ENCODE data around the gene CFAP251.
A peak's percentile ranks its signal among the peaks of the same experiment; 100 is the strongest.

Gene CFAP251

DNA sequence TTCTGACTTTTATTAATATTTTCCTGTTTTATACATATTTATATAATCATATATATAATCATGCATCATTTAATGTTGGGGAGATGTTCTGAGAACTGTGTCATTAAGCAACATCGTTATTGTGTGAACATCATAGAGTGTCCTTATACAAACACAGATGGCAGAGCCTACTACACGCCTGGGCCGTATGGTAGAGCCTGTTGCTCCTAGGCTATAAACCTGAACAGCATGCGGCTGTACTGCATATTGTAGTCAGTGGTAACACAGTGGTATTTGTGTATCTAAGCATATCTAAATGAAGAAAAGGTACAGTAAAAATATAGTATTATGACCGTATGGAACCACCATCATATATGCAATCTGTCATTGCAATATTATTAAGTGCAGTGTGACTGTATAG, 58.6 kb downstream of the CFAP251 start:
- TF ChIP-seq, protein P1, sequence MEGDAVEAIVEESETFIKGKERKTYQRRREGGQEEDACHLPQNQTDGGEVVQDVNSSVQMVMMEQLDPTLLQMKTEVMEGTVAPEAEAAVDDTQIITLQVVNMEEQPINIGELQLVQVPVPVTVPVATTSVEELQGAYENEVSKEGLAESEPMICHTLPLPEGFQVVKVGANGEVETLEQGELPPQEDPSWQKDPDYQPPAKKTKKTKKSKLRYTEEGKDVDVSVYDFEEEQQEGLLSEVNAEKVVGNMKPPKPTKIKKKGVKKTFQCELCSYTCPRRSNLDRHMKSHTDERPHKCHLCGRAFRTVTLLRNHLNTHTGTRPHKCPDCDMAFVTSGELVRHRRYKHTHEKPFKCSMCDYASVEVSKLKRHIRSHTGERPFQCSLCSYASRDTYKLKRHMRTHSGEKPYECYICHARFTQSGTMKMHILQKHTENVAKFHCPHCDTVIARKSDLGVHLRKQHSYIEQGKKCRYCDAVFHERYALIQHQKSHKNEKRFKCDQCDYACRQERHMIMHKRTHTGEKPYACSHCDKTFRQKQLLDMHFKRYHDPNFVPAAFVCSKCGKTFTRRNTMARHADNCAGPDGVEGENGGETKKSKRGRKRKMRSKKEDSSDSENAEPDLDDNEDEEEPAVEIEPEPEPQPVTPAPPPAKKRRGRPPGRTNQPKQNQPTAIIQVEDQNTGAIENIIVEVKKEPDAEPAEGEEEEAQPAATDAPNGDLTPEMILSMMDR (conservative IDR thresholded peaks at IDR 0.05; ENCODE audit: low read depth, low read length): no peak
- no peak overlapping the region for H3K4me3 ChIP-seq (ENCODE audit: low read depth, low read length)
- no peak for DNase-seq (ENCODE audit: low read depth)

DNA sequence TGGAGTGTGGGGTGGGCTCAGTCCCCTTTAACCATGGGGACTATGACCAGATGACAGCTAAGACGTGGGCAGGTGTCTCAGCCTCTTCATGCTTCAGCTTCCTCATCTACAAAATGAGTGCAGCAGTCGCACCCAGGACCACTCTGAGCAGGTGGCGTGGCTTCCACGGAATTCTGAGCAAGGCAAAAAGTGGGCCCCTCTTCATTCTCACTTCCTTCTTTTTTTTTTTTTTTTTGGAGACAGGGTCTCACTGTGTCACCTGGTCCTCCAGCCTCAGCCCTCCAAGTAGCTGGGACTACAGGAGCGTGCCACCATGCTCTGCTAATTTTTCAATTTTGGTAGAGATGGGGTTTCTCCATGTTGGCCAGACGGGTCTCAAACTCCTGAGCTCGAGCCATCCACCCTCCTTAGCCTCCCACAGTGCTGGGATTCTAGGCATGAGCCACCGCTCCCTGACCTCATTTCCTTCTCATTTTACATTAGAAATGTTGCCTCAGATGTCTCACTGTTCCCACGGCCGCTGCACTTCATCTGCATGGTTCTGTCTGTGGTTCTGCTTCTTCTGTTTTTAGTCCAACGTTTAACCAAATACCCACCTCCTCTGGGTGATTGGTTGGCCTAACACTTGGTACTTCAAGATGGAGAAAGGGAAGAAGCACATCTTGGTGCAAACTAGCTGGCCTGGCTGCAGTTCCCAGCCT, 61.9 kb downstream of the CFAP251 start:
- no peak overlapping the region for H3K4me3 ChIP-seq (ENCODE audit: low read depth, low read length)
- TF ChIP-seq, protein P1 (conservative IDR thresholded peaks at IDR 0.05; ENCODE audit: low read depth, low read length): no peak
- DNase-seq (ENCODE audit: low read depth): peak; percentile 84

DNA sequence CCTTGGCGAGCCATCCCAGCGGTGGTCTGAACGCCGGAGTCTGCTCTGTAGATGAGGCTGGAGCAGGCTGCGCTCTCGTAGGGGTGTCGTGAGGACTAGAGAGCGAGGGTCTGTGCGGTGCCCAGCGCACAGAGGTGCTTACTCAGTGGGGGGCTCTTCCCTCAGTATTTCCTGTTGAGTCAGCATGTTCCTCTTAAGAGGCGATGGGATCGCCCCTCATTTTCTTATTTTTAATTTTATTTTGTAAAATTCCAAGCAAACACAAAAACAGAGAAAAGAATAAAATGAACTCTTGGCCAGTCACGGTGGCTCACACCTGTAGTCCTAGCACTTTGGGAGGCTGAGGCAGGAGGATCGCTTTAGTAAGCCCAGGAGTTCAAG, 62.5 kb downstream of the CFAP251 start:
- DNase-seq (ENCODE audit: low read depth): no peak
- H3K4me3 ChIP-seq (ENCODE audit: low read depth, low read length): no peak overlapping the region
- TF ChIP-seq, protein P1 (conservative IDR thresholded peaks at IDR 0.05; ENCODE audit: low read depth, low read length): no peak

DNA sequence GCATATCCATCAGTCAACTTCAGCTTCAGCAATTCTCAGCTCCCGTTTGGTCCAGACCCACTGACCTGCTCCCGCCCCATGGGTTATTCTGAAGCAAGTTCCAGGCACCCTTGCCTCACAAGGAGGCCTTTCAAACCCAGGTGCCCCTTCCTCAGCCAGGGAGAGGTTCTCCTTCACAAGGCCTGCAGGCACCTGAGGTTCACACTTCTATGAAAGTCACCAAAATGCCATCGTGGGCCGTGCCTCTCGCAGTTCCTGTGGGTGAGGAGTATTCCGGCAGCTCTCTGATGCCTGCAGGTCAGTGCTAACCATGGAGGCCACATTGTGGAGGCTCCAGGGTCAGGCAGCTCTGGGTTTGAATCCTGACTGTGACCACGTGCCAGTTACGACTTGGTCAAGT, 63.1 kb downstream of the CFAP251 start:
- no peak overlapping the region for H3K4me3 ChIP-seq (ENCODE audit: low read depth, low read length)
- no peak for DNase-seq (ENCODE audit: low read depth)
- TF ChIP-seq, protein P1 (conservative IDR thresholded peaks at IDR 0.05; ENCODE audit: low read depth, low read length): no peak

DNA sequence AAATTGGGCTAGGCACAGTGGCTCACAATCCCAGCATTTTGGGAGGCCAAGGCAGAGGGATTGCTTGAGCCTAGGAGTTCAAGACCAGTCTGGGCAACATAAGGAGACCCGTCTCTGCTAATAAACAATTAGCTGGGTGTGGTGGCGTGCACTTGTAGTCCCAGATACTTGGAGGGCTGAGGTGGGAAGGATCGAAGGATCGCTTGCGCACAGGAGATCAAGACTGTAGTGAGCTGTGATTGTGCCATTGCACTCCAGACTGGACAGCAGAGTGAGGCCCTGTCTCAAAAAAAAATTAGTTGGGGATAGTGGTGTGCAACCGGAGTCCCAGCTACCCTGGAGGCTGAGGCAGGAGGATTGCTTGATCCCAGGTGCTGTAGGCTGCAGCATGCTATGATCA, 64.6 kb downstream of the CFAP251 start:
- H3K4me3 ChIP-seq (ENCODE audit: low read depth, low read length): no peak overlapping the region
- DNase-seq (ENCODE audit: low read depth): no peak
- TF ChIP-seq, protein P1 (conservative IDR thresholded peaks at IDR 0.05; ENCODE audit: low read depth, low read length): no peak

DNA sequence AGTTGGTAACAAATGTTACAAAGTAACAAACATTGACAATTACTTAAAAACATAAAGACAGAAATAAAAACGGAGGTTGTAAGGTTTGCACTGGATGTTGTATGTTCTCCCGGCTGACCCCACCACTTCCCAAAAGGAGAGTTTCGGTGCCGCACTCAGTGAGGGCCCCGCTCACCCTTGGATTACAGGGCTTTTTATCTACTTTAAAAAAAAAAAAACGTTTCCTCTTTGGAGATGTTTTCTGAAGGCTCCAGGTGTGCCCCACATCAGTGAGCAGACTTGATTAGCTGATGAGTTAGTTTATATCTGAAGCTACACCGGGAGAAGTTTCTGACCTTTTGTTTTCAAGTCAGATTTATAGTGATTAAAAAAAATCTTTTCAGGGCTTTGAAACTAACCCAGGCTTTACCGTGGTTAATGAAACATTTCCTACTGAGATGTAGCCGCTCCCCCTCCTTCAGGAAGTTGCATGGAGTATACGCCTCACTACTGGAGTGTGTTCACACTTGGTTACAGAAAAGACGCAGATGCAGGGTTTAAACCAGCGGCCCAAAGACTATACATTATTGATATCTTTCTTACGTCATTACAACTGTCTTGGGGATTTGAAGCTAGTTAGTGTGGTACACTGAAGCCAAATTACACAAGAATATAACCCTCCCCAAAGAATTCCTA, 65.3 kb downstream of the CFAP251 start:
- TF ChIP-seq, protein P1 (conservative IDR thresholded peaks at IDR 0.05; ENCODE audit: low read depth, low read length): no peak
- H3K4me3 ChIP-seq (ENCODE audit: low read depth, low read length): no peak overlapping the region
- DNase-seq (ENCODE audit: low read depth): peak; percentile 42
